Panc1 (cell line): ENCODE results near the gene CACNA1E.

Experiments
- POLR2AphosphoS5 ChIP-seq: IDR thresholded peaks from 2 replicates; pipeline ENCODE4 v1.6.1; 2012; ENCODE audit warnings: mild to moderate bottlenecking, low read depth, low read length, moderate library complexity
- TF ChIP-seq, protein P1 (sequence below): fragments of 450-650 bp; IDR thresholded peaks from 2 replicates; pipeline ENCODE4 v1.5.1; 2017; ENCODE audit warnings: mild to moderate bottlenecking

- TF ChIP-seq, protein P1, sequence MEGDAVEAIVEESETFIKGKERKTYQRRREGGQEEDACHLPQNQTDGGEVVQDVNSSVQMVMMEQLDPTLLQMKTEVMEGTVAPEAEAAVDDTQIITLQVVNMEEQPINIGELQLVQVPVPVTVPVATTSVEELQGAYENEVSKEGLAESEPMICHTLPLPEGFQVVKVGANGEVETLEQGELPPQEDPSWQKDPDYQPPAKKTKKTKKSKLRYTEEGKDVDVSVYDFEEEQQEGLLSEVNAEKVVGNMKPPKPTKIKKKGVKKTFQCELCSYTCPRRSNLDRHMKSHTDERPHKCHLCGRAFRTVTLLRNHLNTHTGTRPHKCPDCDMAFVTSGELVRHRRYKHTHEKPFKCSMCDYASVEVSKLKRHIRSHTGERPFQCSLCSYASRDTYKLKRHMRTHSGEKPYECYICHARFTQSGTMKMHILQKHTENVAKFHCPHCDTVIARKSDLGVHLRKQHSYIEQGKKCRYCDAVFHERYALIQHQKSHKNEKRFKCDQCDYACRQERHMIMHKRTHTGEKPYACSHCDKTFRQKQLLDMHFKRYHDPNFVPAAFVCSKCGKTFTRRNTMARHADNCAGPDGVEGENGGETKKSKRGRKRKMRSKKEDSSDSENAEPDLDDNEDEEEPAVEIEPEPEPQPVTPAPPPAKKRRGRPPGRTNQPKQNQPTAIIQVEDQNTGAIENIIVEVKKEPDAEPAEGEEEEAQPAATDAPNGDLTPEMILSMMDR = no peak
- TF ChIP-seq POLR2AphosphoS5 = no peak
Observed at GRCh38 chr1:181577475-181577874, 94.2 kb downstream of the CACNA1E start.
